Erythroblast (primary cell): Measurements from ENCODE around the gene G0S2.
A peak's percentile ranks its signal among the peaks of the same experiment; 100 is the strongest.

Experiments used
- DNase-seq, 2 experiments: peaks; one replicate each; lab custom pipeline; 2025; lab: John Stamatoyannopoulos, UW
- GATA1 ChIP-seq: IDR thresholded peaks from 2 replicates; pipeline ENCODE4 v1.6.1; 2011; ENCODE audit warnings: low read depth, mild to moderate bottlenecking, control low read depth, low read length, moderate library complexity
- POLR2A ChIP-seq: IDR thresholded peaks from 2 replicates; pipeline ENCODE4 v1.6.1; 2011; ENCODE audit warnings: mild to moderate bottlenecking, low read length

The G0S2 gene

DNA sequence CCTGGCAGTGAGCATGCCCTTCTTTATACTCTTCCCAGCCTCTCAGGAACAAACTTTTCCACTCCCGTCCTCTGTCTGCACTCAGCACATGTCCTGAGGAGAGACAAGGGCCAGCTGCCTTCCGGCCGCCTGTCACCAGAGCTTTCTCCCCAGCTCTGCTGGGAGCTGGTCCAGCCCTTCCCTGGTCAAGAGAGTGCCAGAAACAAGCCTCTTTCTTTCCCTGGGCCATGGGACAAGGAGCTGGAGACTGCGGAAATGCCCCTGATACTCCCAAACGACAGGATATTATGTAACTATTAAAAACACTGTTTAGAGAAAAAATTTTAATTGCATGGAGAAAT lies 33.4 kb upstream of the G0S2 start:
- TF ChIP-seq GATA1: no peak
- no peak for TF ChIP-seq POLR2A
- DNase-seq: no peak

- no peak for TF ChIP-seq GATA1
- TF ChIP-seq POLR2A: no peak
- DNase-seq: peak; percentile 13 to 46
Measured at GRCh38 chr1:209642816-209643215, 32.4 kb upstream of the G0S2 start.

DNA sequence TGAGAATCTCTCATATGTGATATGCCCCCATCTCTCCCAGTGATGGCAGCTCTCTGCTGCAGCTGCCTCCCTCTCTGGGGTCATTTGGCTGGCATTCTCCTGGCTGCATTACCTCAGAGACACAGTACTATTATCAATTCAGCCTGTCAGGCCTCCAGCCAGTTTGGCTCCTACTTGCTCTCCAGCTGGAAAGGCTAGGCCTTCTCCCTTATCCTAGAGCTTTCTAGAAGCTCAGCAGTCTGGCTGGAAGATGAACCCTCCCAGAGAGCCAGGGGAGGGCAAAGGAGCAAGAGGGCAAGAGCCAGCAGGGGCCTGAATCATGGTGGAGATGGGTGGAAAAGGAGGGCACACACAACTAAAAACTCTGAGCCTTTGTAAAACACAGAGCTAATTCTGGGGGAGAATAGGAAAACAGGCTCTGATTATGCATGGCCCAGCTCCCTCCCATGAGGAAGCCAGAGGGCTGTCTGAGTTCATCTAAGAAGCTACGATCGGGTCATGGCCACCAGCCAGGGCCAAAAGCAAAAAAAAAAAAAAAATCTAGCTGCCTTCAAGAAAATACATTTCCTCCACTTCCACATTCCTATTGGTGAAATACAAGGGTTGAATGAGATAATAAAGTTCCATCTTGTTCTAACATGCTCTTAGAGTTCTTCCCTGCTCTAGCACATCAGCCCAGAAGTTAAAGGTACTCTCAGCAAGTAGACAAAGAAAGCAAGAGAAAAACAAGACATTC lies 31.8 kb upstream of the G0S2 start:
- DNase-seq: peak in 1 of 2 experiments; percentile 26
- TF ChIP-seq POLR2A: no peak
- TF ChIP-seq GATA1: no peak

- DNase-seq: peak; percentile 90 to 93
- TF ChIP-seq POLR2A: no peak
- TF ChIP-seq GATA1: no peak
Measured at GRCh38 chr1:209645574-209646452, 29.4 kb upstream of the G0S2 start.

DNA sequence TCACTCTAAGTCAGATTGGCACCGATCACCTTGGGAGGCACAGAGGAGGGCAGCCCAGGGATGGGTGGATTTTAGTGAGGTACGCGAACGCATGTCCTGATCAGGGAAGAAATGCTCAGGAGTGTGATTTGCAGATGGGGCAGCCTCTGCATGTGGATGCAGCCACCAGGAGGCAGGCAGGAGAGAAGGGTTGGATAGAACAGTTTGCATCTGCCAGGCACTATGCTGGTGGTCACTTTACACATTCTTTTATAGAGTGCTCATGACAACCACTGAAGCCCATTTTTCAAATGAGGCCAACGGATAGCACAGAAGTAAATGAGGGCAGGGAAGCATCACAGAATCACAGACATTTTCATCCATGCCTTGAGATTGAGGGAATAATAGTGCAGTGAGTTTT lies 28.7 kb upstream of the G0S2 start:
- TF ChIP-seq POLR2A (no peak), GATA1 (no peak)
- peak; percentile 45 to 58 for DNase-seq

DNA sequence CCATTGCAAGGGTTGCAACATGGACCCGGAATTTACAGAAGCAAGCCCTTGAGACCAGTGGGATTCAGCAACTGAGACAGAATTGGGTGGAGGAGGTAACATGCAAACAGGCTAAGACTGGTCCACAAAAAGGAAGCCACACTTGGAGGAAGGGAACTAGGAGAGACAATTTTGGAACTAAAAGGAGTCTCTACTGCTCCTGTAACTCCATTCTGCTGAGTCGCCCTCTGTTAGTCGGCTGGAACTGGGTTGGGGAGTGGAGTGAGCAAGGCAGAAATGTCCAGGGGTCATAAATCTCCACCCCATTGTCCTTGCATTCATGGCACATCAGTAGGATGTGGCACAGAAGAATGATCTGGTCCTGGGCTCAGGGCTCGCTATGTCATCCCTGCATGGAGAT lies 28.1 kb upstream of the G0S2 start:
- peak; percentile 53 to 71 for DNase-seq
- TF ChIP-seq POLR2A: no peak
- TF ChIP-seq GATA1: no peak

DNA sequence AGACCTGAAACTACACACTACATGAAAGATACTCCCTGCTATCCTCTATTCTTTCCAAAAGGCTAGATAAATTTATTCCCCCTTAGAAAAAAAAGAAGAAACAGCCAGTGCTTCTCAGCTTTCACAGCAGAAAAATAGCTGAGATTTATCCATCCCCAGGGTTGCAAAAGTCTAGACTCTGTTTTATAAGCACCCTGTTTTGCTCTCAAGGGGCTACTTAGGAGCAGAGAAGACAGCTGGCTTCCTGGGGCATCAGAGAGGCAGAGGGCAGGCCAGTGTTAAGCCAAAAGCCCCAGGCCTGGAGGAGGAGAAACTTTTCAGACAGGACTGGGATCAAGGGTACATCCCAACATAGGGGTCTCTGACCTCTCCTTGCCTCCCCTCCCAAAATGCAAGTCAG lies 26.9 kb upstream of the G0S2 start:
- DNase-seq: no peak
- TF ChIP-seq GATA1 (no peak), POLR2A (no peak)

GRCh38 chr1:209648931-209649776 lies 26.1 kb upstream of the G0S2 start:
- DNase-seq: peak; percentile 85 to 89
- no peak for TF ChIP-seq GATA1
- peak; percentile 25 for TF ChIP-seq POLR2A

- DNase-seq: peak in 1 of 2 experiments; percentile 27
- TF ChIP-seq POLR2A (no peak), GATA1 (no peak)
Measured at GRCh38 chr1:209650454-209650853, 24.8 kb upstream of the G0S2 start.

DNA sequence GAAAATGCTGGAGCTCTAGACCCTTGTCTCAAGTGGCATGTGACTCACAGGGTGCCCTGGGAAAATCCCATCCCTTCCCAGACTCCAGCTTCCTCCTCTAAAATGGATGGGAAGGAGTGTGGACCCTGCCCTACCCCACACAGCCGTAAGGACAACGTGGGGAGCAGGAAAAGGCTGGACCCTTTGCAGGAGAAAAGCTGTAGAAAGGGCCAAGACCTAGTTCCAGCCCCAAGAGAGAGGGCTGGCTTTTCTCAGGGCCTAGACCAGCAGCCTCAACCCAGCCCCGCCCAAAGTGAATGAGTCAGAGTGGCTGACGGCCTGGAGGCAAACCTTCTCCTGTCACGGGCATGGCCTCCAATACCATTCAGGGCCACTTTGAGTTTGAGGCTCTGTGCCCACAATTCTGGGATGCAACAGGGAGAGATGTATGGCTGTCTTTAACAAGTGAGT lies 24.0 kb upstream of the G0S2 start:
- peak; percentile 82 to 88 for DNase-seq

DNA sequence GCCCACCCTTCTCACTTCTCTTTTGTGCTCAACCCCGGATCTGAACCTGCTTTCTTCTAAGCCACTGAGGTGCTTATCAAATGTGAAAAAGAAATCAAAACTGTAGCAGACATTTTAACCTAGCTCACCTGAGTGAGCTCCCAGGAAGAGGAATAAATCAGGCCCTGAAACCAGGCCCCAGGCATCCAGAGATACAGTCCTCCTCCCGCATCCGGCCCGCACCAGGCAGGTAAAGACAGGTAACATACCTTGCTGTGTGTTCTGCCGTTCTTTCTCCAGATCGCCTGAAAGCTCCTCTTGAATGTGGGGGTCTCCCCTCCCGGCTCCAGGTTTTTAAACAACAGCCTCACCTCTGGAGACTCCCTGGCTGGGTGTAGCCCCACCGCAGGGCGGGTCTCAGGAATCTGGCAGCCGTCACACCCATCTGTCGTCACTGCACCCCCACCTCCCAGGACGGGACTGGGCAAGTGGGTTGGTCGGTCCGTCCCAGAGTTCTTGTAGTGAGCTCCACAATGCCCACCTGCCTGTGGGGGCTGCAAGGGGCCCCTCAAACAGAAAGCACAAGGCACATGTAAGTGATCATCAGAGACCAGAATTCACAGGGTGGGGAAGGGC lies 23.0 kb upstream of the G0S2 start, which contains the start of gene LAMB3:
Gene LAMB3 (minus strand): TSS at position 305 of the 615 bp plus-strand sequence. CDS start 1,481 bp downstream, outside the sequence.
- DNase-seq: peak in 1 of 2 experiments; percentile 52
- no peak for TF ChIP-seq GATA1
- no peak for TF ChIP-seq POLR2A

More for the DNA sequence above, 24.0 kb upstream of the G0S2 start:
- no peak for TF ChIP-seq POLR2A
- no peak for TF ChIP-seq GATA1

GRCh38 chr1:209652873-209653401 lies 22.3 kb upstream of the G0S2 start:
- TF ChIP-seq POLR2A (no peak), GATA1 (no peak)

More at GRCh38 chr1:209652873-209653401, 22.3 kb upstream of the G0S2 start:
- peak; percentile 33 to 67 for DNase-seq
